HG02798 (cell line): ENCODE data around the gene GRAPL.
"Not testable (repeated sequence)": the region's sequence is repeated elsewhere in the genome, so short reads cannot be mapped to it uniquely, and the experiment has no call there.

Experiments
- ATAC-seq: cut with Tn5 transposase; IDR thresholded peaks from one replicate; pipeline ENCODE4 v1.9.1; 2021; ENCODE audit warnings: mild to moderate bottlenecking; ENCODE audit not compliant: unreplicated experiment, poor library complexity

GRAPL gene

GRCh38 chr17:19127148-19127980 lies at the start of gene GRAPL:
Gene GRAPL, plus strand, starts transcription at chr17:19127589. Its CDS starts 31 bp downstream, at chr17:19127620.
- not testable (repeated sequence) for ATAC-seq

- ATAC-seq, result not testable (repeated sequence)
These were observed 38.3 kb upstream of the GRAPL start for GRCh38 chr17:19088804-19089685.

- not testable (repeated sequence) for ATAC-seq
These were observed 37.2 kb upstream of the GRAPL start for GRCh38 chr17:19090058-19090772.

GRCh38 chr17:19092737-19093683 lies 34.4 kb upstream of the GRAPL start:
- ATAC-seq, result not testable (repeated sequence)

- ATAC-seq, result not testable (repeated sequence)
These were observed 33.5 kb upstream of the GRAPL start for GRCh38 chr17:19093684-19094438.

GRCh38 chr17:19108517-19108916 lies 18.9 kb upstream of the GRAPL start:
- ATAC-seq, result not testable (repeated sequence)

DNA sequence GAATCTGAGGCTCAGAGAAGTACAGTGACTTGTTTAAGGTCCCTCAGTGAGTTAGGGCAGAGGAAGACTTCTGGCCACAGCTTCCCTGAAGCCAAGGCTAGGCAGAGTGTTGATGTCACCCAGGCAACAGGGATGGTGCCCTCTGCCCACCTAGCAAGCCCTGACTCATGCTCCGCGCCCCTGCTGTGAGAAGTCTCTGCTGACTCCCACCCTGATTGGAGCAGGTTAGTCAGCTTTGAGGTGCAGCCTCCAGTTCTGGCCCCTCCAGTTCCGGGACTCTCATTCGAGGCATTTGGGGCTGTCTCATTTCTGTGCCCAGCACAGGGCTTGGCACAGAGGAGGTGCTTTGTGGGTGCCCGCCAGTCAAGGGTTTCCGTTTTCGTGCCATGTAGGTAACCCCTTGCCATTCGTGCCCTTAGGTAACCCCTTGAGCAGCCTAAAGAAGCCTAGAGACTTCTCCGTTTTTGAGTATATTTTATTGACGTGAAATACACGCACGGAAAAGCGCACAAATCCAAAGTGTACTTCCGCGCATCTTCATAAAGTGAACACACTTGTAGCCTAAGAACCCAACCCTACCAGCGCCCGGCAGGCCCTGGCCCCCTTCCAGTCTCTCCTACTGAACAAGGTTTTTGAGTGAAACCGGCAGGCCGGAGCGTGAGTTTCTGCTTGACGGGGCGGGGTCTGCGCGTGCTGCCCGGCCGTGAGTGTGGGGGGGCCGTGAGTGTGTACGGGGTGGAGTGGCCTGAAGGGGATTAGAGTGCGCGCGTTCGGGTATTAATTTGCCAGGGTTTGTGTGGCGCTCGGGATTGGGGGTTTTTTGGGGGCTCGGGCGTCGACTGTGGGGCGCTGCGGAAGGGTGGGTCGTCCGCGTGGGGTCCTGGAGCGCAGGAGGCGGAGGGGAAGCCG lies 16.9 kb upstream of the GRAPL start:
- peak; percentile 30 for ATAC-seq

GRCh38 chr17:19111111-19111711 lies 16.2 kb upstream of the GRAPL start:
- peak; percentile 79 for ATAC-seq

DNA sequence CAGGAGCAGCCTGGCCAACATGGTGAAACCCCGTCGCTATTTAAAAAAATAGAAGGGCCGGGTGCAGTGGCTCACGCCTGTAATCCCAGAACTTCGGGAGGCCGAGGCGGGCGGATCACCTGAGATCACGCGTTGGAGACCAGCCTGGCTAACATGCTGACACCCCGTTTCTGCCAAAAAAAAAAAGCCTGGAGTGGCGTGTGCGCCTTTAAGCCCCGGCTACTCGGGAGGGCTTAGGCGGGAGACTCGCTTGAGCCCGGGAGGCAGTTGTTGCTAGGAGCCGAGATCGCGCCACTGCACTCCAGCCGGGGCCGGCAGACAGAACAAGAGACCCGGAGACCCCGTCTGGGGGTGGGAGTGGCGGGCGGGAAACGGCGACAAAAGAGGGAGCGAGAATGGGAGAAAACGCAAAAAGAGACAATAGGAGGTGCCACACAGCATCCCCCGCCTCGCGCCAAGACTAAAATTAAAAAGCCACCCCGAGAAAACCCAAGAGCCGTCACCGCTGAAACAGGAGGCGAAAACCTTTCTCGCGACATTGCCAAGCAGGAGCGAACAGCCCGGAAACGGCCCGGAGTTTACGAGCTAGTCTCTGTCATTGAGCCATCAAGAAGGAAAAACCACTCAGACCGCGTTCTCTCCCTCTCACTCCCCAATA lies 15.5 kb upstream of the GRAPL start:
- ATAC-seq, result peak; percentile 10

DNA sequence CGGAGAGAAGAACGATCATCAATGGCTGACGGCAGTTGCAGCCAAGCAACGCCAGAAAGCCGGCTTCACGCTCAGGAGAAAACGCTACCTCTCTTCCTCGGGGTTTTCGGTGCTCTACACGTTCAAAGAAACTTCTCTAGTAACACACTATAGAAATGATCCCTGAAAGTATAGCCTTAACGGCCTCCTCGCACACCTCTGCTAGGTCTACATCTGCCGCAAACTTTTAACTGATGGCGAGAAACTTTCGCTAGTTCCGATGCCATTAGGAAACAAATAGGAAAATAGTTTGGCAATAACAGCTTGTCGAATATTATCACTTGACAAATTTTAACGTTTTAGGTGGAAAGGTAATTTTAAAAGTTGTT lies 14.9 kb upstream of the GRAPL start:
- not testable (repeated sequence) for ATAC-seq

- ATAC-seq, result not testable (repeated sequence)
These were observed 8.7 kb upstream of the GRAPL start for GRCh38 chr17:19118695-19119094.

DNA sequence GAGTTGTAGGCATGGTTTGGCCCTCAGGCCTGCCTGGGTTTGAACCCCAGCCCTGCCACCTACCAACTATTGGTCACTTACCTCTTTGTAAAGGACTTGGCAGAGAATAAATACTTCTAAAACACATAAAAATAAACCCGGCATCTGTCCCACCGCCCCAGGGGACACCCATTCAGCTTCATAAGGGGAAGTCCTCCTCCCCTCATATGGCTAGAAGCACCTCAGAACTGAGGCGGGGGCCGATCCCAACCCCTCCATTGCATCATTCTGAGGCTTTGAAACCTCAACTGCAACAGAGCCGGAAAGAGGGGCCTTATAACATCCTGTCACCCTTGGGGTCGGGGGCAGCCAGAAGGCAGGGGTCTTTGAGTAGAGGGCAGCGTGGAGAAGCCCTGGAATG lies 2.1 kb upstream of the GRAPL start:
- ATAC-seq, result not testable (repeated sequence)

GRCh38 chr17:19129500-19129899 lies 2.1 kb downstream of the GRAPL start:
- not testable (repeated sequence) for ATAC-seq

DNA sequence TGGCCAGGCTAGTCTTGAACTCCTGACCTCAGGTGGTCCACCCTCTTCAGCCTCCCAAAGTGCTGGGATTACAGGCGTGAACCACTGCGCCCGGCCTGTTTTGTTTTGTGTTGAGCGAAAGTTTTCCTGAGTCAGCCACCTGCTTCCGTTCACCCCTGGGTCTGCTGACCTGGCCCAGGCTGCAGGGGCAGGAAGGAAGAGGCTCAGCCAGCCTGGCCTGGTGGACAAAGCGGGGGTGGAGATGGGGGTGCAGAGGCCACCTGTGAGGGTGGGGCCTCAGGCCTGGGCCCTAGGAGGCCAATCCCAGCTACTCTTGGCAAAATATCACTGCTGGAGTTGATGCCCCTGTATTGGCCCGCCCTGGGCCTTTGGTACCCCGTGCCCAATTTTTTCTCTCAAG lies 3.7 kb downstream of the GRAPL start:
- ATAC-seq, result peak; percentile 26

GRCh38 chr17:19131772-19132171 lies 4.4 kb downstream of the GRAPL start:
- ATAC-seq, result not testable (repeated sequence)

DNA sequence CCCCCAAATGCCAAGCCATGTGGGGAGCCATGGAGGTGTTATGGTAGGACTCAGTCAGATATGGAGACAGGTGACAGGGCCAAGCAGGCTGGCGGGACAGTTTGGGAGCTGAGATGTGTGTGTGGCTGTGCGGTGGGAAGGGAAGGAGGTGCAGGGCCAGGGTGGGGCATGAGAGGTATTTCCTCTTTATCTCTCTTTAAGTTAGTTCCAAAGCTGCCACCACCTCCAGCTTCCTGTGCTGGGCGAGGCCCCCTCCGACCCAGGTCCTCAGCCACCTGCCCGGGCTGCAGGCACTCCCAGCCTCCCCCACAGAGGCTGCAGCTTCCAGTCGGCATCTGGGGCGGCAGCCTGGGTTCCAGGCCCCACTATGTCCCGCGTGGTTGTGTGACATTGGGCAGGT lies 6.4 kb downstream of the GRAPL start:
- ATAC-seq, result not testable (repeated sequence)

DNA sequence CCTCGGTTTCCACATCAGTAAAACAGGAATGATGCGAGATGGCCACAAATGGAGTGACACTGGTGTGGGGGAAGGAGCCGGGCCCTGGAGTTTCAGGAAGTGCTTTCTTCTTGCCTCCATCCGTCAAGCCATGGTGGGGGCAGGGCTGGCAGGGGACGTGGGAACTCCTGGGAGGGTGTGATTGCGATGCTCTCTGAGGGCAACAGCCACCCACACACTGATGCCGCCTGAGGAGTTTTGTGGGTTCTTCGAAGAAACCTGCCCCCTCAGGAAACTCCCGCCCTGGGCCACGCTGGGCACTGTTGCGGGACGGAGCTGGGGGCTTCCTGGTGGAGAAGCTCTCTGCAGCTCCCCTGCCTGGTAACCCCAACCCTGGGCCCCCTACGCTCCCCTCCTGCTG lies 8.0 kb downstream of the GRAPL start:
- ATAC-seq, result not testable (repeated sequence)
